Measurements from ENCODE around the gene TMUB1. TPM values are rescaled to one million over a fixed set of nuclear protein-coding genes. Genes with fewer than 3 reads are reported as not detected.

Gene TMUB1
- total and polyA plus RNA-seq, 9 donors = 19.0 to 51.2 (median 33.5) TPM

- Histone ChIP-seq H3K4me3 (ENCODE audit: low read length) (no peak overlapping the region), H3K27ac (ENCODE audit: low read length) (no peak overlapping the region), H3K9me3 (replicated peaks; ENCODE audit: control insufficient read depth, low read depth, low read length) (no peaks in the 10 kb centered on the region), H3K4me1 (ENCODE audit: control insufficient read depth, insufficient read depth, low read length) (peaks cover 23% of the 10 kb centered on the region), H3K36me3 (ENCODE audit: control insufficient read depth, insufficient read depth, low read length) (peaks cover 53% of the 10 kb centered on the region), H3K27me3 (ENCODE audit: control insufficient read depth, insufficient read depth, low read length) (no peaks in the 10 kb centered on the region)
- WGBS (ENCODE audit: insufficient coverage) = 86% methylated on average over 29 of the region's 30 CpGs
- DNase-seq = no peak
Observed at GRCh38 chr7:151040616-151041375, 42.5 kb downstream of the TMUB1 start.

GRCh38 chr7:151039850-151040548, 43.3 kb downstream of the TMUB1 start:
- 53% methylated on average over 12 of the region's 18 CpGs for WGBS (ENCODE audit: insufficient coverage)
- no peak for DNase-seq
- peaks cover 52% of the 10 kb centered on the region for H3K36me3 ChIP-seq (ENCODE audit: control insufficient read depth, insufficient read depth, low read length)
- H3K27ac ChIP-seq (ENCODE audit: low read length) = no peak overlapping the region
- no peaks in the 10 kb centered on the region for H3K27me3 ChIP-seq (ENCODE audit: control insufficient read depth, insufficient read depth, low read length)
- peaks cover 15% of the 10 kb centered on the region for H3K4me1 ChIP-seq (ENCODE audit: control insufficient read depth, insufficient read depth, low read length)
- H3K9me3 ChIP-seq (replicated peaks; ENCODE audit: control insufficient read depth, low read depth, low read length) = no peaks in the 10 kb centered on the region
- no peak overlapping the region for H3K4me3 ChIP-seq (ENCODE audit: low read length)

DNA sequence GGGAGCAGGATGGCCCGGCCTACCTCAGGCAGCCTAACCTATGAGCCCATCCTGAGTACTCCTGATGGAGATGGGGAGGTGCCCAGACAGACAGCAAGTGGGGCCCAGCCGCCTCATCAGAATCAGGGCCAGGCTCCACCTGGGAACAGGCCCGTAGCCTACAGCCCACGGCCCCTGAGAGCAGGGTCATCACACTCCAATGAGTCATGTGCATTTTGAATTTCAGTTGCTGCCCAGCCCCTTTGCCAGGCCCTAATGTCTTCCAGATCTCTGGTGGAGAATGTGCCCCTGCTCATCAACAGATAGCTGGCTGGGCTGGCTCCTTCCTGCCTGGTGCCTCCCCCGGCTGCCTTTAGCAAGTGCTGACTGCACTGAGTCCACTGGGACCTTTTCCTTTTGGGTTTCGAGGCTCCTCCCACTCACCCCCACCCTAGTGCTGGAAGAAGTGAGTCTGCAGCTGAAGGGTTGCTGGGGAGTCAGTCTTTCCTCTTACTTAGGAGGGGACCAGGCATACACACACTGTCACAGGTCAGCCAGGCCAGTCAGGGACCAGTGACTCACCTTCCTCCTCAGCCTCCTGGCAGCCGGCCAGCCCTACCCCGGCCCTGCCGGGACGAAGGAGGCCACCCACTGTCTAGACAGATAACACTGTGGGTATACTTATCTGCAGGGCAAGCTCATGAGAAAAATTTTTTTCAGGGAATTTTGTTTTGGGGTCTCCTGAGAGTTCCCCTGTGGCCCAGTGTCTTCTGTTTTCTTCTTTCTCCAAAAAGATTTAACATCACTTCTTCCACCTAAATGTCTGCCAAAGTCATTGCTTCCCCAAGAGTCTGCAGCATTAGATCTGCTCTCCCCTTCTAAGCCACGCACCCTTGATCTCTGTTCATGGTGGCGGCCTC, 44.1 kb downstream of the TMUB1 start:
- no peak overlapping the region for H3K4me3 ChIP-seq (ENCODE audit: low read length)
- peak; percentile 53 for DNase-seq

DNA sequence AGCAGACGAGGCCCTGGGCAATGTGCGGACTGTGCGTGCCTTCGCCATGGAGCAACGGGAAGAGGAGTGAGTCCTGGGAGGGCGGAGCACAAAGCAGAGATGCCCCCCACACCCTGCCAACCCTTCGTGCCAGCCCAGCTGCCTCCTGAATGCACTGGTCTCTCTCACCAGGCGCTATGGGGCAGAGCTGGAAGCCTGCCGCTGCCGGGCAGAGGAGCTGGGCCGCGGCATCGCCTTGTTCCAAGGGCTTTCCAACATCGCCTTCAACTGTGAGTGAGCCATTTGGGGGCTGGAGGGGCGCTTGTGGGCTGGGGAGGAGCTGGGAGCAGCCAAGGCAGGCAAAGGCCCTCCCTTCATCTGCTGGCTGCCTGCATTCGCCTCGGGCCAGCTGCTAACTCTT, 47.4 kb downstream of the TMUB1 start:
- no peaks in the 10 kb centered on the region for H3K27me3 ChIP-seq (ENCODE audit: control insufficient read depth, insufficient read depth, low read length)
- H3K36me3 ChIP-seq (ENCODE audit: control insufficient read depth, insufficient read depth, low read length) = peaks cover 53% of the 10 kb centered on the region
- H3K27ac ChIP-seq (ENCODE audit: low read length) = no peak overlapping the region
- H3K4me3 ChIP-seq (ENCODE audit: low read length) = no peak overlapping the region
- peaks cover 14% of the 10 kb centered on the region for H3K4me1 ChIP-seq (ENCODE audit: control insufficient read depth, insufficient read depth, low read length)
- DNase-seq = no peak
- 91% methylated on average over 16 of the region's 17 CpGs for WGBS (ENCODE audit: insufficient coverage)
- no peaks in the 10 kb centered on the region for H3K9me3 ChIP-seq (replicated peaks; ENCODE audit: control insufficient read depth, low read depth, low read length)

More for the DNA sequence above, 44.1 kb downstream of the TMUB1 start:
- Histone ChIP-seq H3K4me1 (ENCODE audit: control insufficient read depth, insufficient read depth, low read length) (peaks cover 14% of the 10 kb centered on the region), H3K36me3 (ENCODE audit: control insufficient read depth, insufficient read depth, low read length) (peaks cover 56% of the 10 kb centered on the region), H3K9me3 (replicated peaks; ENCODE audit: control insufficient read depth, low read depth, low read length) (no peaks in the 10 kb centered on the region), H3K27me3 (ENCODE audit: control insufficient read depth, insufficient read depth, low read length) (no peaks in the 10 kb centered on the region), H3K27ac (ENCODE audit: low read length) (no peak overlapping the region)
- WGBS (ENCODE audit: insufficient coverage) = 53% methylated on average over 8 of the region's 12 CpGs

- 76% methylated on average over 19 of the region's 21 CpGs for whole genome bisulfite sequencing (ENCODE audit: insufficient coverage)
Observed at GRCh38 chr7:151035026-151035717, 48.1 kb downstream of the TMUB1 start.

DNA sequence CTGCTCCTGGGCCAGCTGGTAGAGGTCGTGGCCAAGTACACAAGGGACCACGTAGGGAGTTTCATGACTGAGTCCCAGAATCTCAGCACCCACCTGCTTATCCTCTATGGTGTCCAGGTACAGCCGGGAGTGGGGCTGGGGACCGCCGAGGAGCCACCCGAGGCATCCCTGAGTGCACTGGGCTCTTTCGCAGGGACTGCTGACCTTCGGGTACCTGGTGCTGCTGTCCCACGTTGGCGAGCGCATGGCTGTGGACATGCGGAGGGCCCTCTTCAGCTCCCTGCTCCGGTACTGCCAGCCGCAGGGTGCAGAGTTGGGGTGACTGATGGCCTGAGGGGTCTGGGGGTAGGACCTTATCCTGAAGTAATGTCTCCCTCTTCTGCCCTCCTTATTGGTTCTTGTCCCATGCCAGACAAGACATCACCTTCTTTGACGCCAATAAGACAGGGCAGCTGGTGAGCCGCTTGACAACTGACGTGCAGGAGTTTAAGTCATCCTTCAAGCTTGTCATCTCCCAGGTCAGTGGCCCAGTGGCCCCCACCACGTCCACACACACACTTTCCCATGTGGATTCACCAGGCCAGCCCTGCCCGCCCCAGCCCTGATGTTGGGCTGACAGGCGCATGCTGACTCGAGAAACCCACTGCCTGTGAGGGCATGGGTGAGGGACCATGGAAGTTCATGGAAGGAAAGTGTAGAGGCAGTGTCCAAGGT, 48.8 kb downstream of the TMUB1 start:
- Histone ChIP-seq H3K9me3 (replicated peaks; ENCODE audit: control insufficient read depth, low read depth, low read length) (no peaks in the 10 kb centered on the region), H3K27me3 (ENCODE audit: control insufficient read depth, insufficient read depth, low read length) (no peaks in the 10 kb centered on the region), H3K36me3 (ENCODE audit: control insufficient read depth, insufficient read depth, low read length) (peaks cover 53% of the 10 kb centered on the region), H3K4me3 (ENCODE audit: low read length) (no peak overlapping the region), H3K27ac (ENCODE audit: low read length) (no peak overlapping the region), H3K4me1 (ENCODE audit: control insufficient read depth, insufficient read depth, low read length) (peaks cover 13% of the 10 kb centered on the region)
- no peak for DNase-seq
- 91% methylated on average over 11 of the region's 21 CpGs for WGBS (ENCODE audit: insufficient coverage)

More at GRCh38 chr7:151035026-151035717, 48.1 kb downstream of the TMUB1 start:
- H3K27ac ChIP-seq (ENCODE audit: low read length) = no peak overlapping the region
- H3K4me1 ChIP-seq (ENCODE audit: control insufficient read depth, insufficient read depth, low read length) = peaks cover 14% of the 10 kb centered on the region
- H3K9me3 ChIP-seq (replicated peaks; ENCODE audit: control insufficient read depth, low read depth, low read length) = no peaks in the 10 kb centered on the region
- no peak for DNase-seq
- H3K27me3 ChIP-seq (ENCODE audit: control insufficient read depth, insufficient read depth, low read length) = no peaks in the 10 kb centered on the region
- no peak overlapping the region for H3K4me3 ChIP-seq (ENCODE audit: low read length)
- peaks cover 53% of the 10 kb centered on the region for H3K36me3 ChIP-seq (ENCODE audit: control insufficient read depth, insufficient read depth, low read length)

GRCh38 chr7:151033864-151034249, 49.4 kb downstream of the TMUB1 start:
- no peak for DNase-seq
- no peaks in the 10 kb centered on the region for H3K9me3 ChIP-seq (replicated peaks; ENCODE audit: control insufficient read depth, low read depth, low read length)
- H3K27me3 ChIP-seq (ENCODE audit: control insufficient read depth, insufficient read depth, low read length) = no peaks in the 10 kb centered on the region
- no peak overlapping the region for H3K27ac ChIP-seq (ENCODE audit: low read length)
- peaks cover 12% of the 10 kb centered on the region for H3K4me1 ChIP-seq (ENCODE audit: control insufficient read depth, insufficient read depth, low read length)
- no peak overlapping the region for H3K4me3 ChIP-seq (ENCODE audit: low read length)
- H3K36me3 ChIP-seq (ENCODE audit: control insufficient read depth, insufficient read depth, low read length) = peaks cover 51% of the 10 kb centered on the region
- 82% methylated on average over 5 of the region's 5 CpGs for WGBS (ENCODE audit: insufficient coverage)

- H3K4me3 ChIP-seq (ENCODE audit: low read length) = no peak overlapping the region
- 82% methylated on average over 9 of the region's 17 CpGs for WGBS (ENCODE audit: insufficient coverage)
- peaks cover 47% of the 10 kb centered on the region for H3K36me3 ChIP-seq (ENCODE audit: control insufficient read depth, insufficient read depth, low read length)
- peaks cover 10% of the 10 kb centered on the region for H3K4me1 ChIP-seq (ENCODE audit: control insufficient read depth, insufficient read depth, low read length)
- DNase-seq = no peak
- H3K9me3 ChIP-seq (replicated peaks; ENCODE audit: control insufficient read depth, low read depth, low read length) = no peaks in the 10 kb centered on the region
- H3K27ac ChIP-seq (ENCODE audit: low read length) = no peak overlapping the region
- H3K27me3 ChIP-seq (ENCODE audit: control insufficient read depth, insufficient read depth, low read length) = no peaks in the 10 kb centered on the region
Observed at GRCh38 chr7:151032936-151033863, 50.1 kb downstream of the TMUB1 start.

All from muscle of leg (tissue), 11 donors.